Tibial nerve (tissue), 4 donors: ENCODE results near the gene ZNF521.

ENCODE experiments used
- CTCF ChIP-seq, 5 experiments: fragments of 200-600 bp in 3 of 5; fragments of 450-650 bp in 2 of 5; sonication (generic) in 3 of 5; IDR thresholded peaks; one replicate each; pipeline ENCODE4 v1.5.1; 2016 to 2019; ENCODE audit warnings: antibody characterized with exemption in 5 of 5, mild to moderate bottlenecking in 3 of 5, moderate library complexity in 2 of 5
- EP300 ChIP-seq, 2 donors: sonication (generic); formaldehyde crosslinking; IDR thresholded peaks; one replicate each; pipeline ENCODE4 v1.6.1; 2017; ENCODE audit warnings: antibody characterized with exemption in 2 of 2, mild to moderate bottlenecking in 1 of 2
- POLR2A ChIP-seq, 2 donors: fragments of 450-650 bp; IDR thresholded peaks; one replicate each; pipeline ENCODE4 v1.6.1; 2017; ENCODE audit warnings: antibody characterized with exemption in 2 of 2, mild to moderate bottlenecking in 2 of 2, moderate library complexity in 2 of 2

DNA sequence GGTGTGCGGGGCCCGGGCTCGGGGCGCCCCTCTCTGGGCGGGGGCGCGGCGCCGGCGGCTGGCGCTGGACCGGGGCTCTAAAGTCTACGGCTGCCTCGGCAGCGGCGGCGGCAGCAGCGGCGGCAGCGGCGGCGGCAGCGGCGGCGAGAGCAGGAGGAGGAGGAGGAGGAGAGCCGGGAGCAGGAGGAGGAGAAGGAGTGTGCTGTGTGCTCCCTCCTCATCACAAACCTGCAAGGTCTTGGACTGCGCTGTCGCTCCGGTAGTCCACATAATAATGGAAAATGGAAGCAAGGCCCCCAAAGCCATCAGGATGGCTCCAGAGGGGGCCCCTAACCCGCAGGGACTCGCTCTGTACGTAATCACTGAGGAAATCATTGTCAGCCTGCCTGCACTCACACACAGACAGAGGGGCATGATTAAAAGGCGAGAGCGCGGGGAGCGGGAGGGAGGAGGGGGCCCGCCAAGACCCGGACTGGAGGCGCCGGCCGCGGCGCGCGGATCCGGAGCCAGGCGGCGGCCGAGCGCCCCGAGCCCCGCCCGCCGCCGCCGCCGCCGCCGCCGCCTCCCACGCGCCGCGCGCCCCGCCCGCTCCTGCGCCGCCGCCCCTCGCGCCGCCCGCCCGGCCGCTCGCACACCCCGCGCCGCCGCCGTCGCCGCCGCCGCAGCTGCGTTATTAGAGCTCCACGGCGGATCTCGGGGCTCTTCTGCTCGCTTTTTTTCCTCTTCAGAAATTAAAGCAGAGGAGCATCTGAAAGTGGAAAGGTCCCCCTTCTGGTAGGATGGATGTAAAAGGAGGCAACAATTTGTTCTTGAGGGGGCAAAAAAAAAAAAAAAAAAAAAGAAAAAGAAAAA, at the start of gene ZNF521:
- TF ChIP-seq CTCF (IDR thresholded peaks at IDR 0.05) (peak in 2 of 5 experiments; percentile 20 to 22), EP300 (IDR thresholded peaks at IDR 0.05) (peak in 1 of 2 donors; percentile 88), POLR2A (IDR thresholded peaks at IDR 0.05) (peak; percentile 49 to 64)
